HG03439 (cell line): Measurements from ENCODE around the gene KRT10.
"Not testable (repeated sequence)": the region's sequence is repeated elsewhere in the genome, so short reads cannot be mapped to it uniquely, and the experiment has no call there.

ENCODE experiments used
- ATAC-seq: cut with Tn5 transposase; IDR thresholded peaks from one replicate; pipeline ENCODE4 v1.9.1; 2021; ENCODE audit warnings: mild to moderate bottlenecking, moderate library complexity; ENCODE audit not compliant: unreplicated experiment

Gene KRT10

GRCh38 chr17:40822132-40822812 is at the start of gene KRT10:
KRT10 (minus strand) TSS chr17:40822614; CDS start chr17:40822585, 29 bp downstream.
- no peak for ATAC-seq

- no peak for ATAC-seq
Measured at GRCh38 chr17:40871316-40871715, 48.9 kb upstream of the KRT10 start.

- no peak for ATAC-seq
Measured at GRCh38 chr17:40870136-40870535, 47.7 kb upstream of the KRT10 start.

GRCh38 chr17:40866838-40867237 is 44.4 kb upstream of the KRT10 start, which contains the start of gene KRT12:
KRT12 (minus strand) TSS chr17:40867223; CDS start chr17:40867186, 37 bp downstream.
- ATAC-seq: no peak

- ATAC-seq: no peak
Measured at GRCh38 chr17:40864661-40865390, 42.4 kb upstream of the KRT10 start.

GRCh38 chr17:40862985-40863733 is 40.7 kb upstream of the KRT10 start:
- no peak for ATAC-seq

GRCh38 chr17:40859536-40859935 is 37.1 kb upstream of the KRT10 start:
- ATAC-seq: no peak

- not testable (repeated sequence) for ATAC-seq
Measured at GRCh38 chr17:40858667-40859066, 36.3 kb upstream of the KRT10 start.

GRCh38 chr17:40857535-40857934 is 35.1 kb upstream of the KRT10 start:
- no peak for ATAC-seq

- no peak for ATAC-seq
Measured at GRCh38 chr17:40854175-40854814, 31.9 kb upstream of the KRT10 start.

GRCh38 chr17:40852364-40852763 is 29.9 kb upstream of the KRT10 start:
- ATAC-seq: no peak

- no peak for ATAC-seq
Measured at GRCh38 chr17:40850293-40850972, 28.0 kb upstream of the KRT10 start.

- no peak for ATAC-seq
Measured at GRCh38 chr17:40849723-40850122, 27.3 kb upstream of the KRT10 start.

GRCh38 chr17:40848583-40849235 is 26.3 kb upstream of the KRT10 start:
- ATAC-seq: no peak

- no peak for ATAC-seq
Measured at GRCh38 chr17:40846515-40847144, 24.2 kb upstream of the KRT10 start.

- ATAC-seq: no peak
Measured at GRCh38 chr17:40844671-40845107, 22.3 kb upstream of the KRT10 start.

- no peak for ATAC-seq
Measured at GRCh38 chr17:40843242-40843641, 20.8 kb upstream of the KRT10 start.

- ATAC-seq: no peak
Measured at GRCh38 chr17:40841246-40841645, 18.8 kb upstream of the KRT10 start.

- ATAC-seq: no peak
Measured at GRCh38 chr17:40839194-40839593, 16.8 kb upstream of the KRT10 start.
